Astrocyte of the cerebellum (primary cell): ENCODE results near the gene HTR3E.
"Not testable (repeated sequence)": the region's sequence is repeated elsewhere in the genome, so short reads cannot be mapped to it uniquely, and the experiment has no call there.

Source experiments
- DNase-seq: peaks from one replicate; pipeline ENCODE4 v3.0.0-alpha.2; 2011; ENCODE audit warnings: low read depth
- H3K4me3 ChIP-seq: 2 replicates; pipeline ENCODE4 v1.5.1; 2011; ENCODE audit warnings: mild to moderate bottlenecking, low read depth, low read length, moderate library complexity
- in situ Hi-C: cut with HindIII; loops from 2 replicates; pipeline ENCODE4 v1.10.0; 2017; ENCODE audit warnings: low sequenced_read_pairs
- TF ChIP-seq, protein P1 (sequence below): IDR thresholded peaks from 2 replicates; pipeline ENCODE4 v1.5.1; 2012; ENCODE audit warnings: low read length, low read depth, moderate library complexity, mild to moderate bottlenecking; ENCODE audit errors: missing control alignments

HTR3E gene

DNA sequence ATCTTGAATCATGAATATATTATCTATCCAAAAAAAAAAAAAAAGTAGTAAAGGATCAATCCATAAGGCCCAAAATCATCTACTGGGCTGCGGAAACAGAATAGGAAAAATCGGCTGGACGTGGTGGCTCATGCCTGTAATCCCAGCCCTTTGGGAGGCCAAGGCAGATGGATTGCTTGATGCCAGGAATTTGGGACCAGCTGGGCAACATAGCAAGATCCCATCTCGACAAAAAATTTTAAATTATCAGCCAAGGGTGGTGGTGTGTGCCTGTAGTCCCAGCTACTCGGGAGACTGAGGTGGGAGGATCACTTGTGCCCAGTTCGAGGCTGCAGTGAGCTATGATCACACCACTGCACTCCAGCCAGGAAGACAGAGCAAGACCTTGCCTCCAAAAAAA is 52.3 kb downstream of the HTR3E start:
- in situ Hi-C loops: no loop called here
- DNase-seq: no peak
- TF ChIP-seq, protein P1, sequence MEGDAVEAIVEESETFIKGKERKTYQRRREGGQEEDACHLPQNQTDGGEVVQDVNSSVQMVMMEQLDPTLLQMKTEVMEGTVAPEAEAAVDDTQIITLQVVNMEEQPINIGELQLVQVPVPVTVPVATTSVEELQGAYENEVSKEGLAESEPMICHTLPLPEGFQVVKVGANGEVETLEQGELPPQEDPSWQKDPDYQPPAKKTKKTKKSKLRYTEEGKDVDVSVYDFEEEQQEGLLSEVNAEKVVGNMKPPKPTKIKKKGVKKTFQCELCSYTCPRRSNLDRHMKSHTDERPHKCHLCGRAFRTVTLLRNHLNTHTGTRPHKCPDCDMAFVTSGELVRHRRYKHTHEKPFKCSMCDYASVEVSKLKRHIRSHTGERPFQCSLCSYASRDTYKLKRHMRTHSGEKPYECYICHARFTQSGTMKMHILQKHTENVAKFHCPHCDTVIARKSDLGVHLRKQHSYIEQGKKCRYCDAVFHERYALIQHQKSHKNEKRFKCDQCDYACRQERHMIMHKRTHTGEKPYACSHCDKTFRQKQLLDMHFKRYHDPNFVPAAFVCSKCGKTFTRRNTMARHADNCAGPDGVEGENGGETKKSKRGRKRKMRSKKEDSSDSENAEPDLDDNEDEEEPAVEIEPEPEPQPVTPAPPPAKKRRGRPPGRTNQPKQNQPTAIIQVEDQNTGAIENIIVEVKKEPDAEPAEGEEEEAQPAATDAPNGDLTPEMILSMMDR: no peak
- no peak overlapping the region for H3K4me3 ChIP-seq

DNA sequence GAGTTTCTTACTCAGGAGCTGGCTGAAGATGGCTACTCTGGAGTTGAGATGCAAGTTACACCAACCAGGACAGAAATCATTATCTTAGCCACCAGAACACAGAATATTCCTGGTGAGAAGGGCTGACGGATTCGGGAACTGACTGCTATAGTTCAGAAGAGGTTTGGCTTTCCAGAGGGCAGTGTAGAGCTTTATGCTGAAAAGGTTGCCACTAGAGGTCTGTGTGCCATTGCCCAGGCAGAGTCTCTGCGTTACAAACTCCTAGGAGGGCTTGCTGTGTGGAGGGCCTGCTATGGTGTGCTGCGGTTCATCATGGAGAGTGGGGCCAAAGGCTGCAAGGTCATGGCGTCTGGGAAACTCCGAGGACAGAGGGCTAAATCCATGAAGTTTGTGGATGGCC is 52.9 kb downstream of the HTR3E start:
- in situ Hi-C loops, DNase-seq, H3K4me3 ChIP-seq: not testable (repeated sequence)
- TF ChIP-seq, protein P1: peak; percentile 47

DNA sequence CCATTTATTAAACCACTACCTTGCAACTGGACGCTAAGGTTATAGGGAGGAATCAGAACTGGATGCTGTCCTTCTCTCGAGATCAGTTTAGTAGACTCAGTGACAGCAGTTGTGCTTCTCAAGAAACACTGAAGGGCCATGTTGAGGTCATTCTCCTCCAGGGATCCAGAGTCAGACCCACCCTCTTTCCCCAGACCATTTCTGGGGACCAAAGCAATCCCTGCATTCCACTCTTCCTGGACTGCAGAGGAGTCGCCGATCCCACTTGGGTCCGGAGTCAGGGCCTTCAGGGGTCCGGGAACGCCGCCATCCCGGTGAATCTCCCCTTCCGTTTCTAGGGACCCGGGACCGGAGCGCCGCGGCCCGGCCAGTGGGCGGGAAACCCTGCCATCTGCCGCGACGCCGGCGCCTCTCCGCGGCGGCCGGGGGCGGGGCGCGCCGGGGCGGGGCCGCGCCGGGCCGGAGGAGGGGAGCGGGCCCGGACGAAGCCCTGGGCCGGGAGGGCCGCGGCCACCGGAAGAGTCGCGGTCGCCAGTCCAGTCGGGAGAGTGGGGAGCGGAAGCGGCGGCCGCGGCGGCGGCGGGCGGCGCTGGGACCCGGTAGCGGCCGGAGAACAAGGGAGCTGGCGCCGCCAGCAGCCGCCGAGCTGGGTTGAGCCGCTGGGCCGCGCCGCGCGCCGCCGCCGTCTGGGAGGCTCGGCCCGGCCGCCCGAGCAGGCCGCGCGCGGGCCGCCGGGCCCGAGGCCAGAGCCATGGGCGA is 58.2 kb downstream of the HTR3E start, which contains the start of gene DVL3:
Gene DVL3, plus strand, starts transcription at position 493 of the 759 bp plus-strand sequence. Its CDS starts 259 bp downstream, at position 752.
- in situ Hi-C loops: no loop called here
- peak within 1 kb of the TSS; percentile 84 for H3K4me3 ChIP-seq
- TF ChIP-seq, protein P1: no peak
- DNase-seq: no peak

DNA sequence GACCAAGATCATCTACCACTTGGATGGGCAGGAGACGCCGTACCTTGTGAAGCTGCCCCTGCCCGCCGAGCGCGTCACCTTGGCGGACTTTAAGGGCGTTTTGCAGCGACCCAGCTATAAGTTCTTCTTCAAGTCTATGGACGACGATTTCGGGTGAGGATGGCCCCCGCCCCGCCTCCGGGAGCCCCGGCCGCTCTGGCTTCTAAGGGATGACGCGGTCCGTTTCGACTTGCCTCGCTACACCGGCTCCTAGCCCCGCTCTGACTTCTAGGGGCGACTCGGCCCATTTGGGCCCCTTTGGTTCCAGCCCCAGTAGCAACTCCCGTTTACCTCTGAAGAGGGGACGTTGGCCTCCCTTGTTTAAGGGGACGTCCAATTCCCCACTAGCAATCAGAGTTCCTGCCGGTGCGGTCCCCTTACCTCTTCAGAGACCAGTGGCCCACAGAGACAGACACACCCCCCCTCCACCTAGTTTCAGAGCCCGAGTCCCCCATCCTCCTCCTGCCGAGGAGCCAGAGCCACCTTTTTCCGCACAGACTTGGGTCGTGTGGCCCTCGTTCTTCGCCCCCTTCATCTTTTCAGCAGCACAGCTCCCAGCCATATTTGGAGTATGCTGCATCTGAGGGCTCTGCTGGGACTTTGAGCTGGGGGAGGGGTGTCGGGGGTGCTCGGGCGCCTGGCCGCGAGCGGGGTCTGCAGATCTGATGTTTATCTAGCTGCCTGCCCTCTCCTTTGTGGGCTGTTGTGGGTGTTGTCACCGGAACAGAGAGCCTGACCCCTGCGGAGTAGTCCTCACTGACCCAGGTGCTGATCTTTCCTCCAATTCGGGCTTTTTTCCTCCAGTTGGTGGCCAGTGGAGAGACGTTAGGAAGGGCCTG is 59.0 kb downstream of the HTR3E start:
- DNase-seq: no peak
- TF ChIP-seq, protein P1: no peak
- in situ Hi-C loops: no loop called here
- H3K4me3 ChIP-seq: peak overlapping the region; percentile 84

DNA sequence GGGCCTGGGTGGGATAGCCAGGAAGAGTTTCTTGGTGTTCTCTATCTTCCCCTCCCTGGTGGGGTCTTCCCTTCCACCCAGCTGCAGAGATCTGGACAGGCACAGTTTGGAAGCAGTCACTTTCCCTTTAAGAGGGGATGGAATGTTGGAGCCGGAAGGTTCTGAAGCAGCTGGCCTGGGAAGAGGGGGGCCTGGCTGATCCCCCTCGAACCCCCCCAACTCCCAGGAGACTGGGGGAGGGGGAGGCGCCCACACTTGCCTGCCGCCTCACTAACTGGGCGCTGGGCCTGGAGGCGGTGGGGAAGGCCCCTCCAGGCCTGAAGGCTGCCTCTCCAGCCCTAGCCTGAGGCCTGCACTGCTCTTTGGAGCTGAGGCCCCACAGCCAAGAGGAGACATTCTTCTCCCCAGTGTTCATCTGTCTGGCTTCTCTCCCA is 59.7 kb downstream of the HTR3E start:
- DNase-seq: no peak
- TF ChIP-seq, protein P1: no peak
- peak overlapping the region; percentile 84 for H3K4me3 ChIP-seq
- in situ Hi-C loops: no loop called here
